MV-4-11 (cell line): ENCODE results near the gene RACGAP1.

ENCODE experiments used
- DNase-seq: peaks from one replicate; lab custom pipeline; 2025; lab: John Stamatoyannopoulos, UW

The RACGAP1 gene

DNA sequence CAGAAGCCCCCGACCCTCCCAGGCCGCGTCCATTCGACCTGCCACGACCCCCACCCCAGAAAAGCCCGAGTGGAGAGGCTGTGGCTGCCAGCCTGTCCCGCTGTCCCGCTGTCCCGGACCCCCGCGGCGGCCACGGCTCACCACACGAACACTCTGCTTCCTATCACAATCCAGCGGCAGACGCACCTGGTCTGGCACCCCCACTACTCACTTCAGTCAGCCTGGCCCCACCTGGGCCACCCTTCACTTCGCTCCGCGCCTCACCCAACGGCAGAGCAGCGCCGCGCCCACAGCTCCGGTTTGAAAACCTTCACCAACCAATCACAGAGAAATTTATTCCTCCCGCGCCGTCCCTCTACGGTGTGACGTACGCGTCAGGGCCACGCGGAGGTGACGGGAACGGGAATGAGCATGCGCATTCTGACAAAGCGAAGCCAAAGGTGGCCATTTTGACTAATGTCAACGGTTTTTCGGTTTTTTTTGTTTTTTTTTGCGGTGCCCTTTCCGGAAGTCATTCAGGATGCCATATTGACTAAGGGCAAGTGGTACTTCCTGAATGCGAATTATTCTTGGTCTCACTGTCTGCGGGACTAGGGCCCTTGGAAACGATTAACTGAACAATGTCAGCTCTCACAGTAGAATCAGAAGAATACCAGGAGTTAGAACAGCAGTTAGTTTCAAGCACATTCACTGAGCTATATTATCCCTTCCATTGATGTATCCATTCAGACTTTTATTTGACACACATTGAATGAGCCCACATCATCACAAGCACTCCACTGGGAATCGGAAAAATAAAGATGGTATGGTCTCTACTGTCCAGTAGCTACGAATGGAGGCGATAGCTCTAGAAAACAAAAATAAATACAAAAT, at the start of gene RACGAP1:
RACGAP1 (minus strand) TSS at position 308 of the 873 bp plus-strand sequence. CDS start 8,779 bp downstream, outside the sequence.
- DNase-seq: peak; percentile 99

- DNase-seq: no peak
Measured at GRCh38 chr12:50073712-50074111, 48.4 kb upstream of the RACGAP1 start.

DNA sequence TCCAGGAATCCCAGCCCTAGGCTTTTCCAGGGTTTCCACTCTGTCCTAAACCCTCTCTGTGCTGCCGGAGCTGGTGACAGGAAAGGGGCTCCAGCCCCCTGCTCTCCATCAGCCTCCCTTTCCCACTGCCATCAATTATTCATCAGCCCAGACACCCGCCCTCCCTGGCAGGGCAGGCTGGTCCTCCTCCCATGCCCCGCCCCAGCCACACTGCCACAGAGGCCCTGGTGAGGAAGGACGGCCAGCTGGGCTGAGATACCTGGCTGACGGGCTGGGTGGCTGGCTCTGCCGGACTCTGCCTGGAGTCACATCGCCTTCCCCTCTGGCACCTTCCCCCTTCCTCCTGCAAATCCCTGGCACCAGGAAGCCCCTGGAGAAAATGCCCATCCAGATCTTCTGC, 47.9 kb upstream of the RACGAP1 start:
- DNase-seq: no peak

DNA sequence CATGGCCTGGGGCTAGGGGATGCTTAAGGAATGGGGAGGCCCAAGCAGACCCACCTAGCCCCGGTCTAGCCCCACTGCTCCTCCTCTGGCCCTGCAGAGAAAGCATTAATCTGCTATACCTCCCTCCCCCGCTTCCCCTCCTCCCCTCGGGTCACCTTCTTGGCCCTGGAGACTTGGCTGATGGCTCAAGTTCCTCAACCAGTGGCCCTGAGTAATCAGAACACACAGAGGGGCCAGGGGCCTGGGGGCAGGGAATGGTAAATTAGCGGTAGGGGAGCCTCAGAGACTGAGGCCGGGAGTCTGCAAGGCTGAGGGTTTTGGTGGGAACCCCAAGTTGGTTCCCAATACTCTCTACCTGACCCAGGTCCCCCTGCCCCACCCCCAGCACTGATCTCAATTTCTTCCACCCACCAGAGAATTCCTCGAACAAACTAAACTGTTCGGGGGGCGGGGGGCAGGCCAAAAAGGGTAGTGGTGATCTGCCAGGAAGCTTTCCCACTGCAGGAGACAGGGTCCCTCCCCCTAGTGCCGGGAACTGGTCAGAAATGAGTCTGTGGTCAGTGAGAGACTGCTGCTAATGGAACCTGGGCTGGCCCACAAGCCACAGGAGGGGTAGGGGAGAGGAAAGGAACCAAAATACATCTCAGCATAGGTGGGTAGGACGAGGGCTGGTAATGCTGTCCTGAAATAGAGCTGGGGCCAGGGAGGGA, 47.1 kb upstream of the RACGAP1 start:
- no peak for DNase-seq

- peak; percentile 75 for DNase-seq
Measured at GRCh38 chr12:50070314-50071060, 45.2 kb upstream of the RACGAP1 start.

GRCh38 chr12:50069539-50069938, 44.2 kb upstream of the RACGAP1 start:
- DNase-seq: no peak

DNA sequence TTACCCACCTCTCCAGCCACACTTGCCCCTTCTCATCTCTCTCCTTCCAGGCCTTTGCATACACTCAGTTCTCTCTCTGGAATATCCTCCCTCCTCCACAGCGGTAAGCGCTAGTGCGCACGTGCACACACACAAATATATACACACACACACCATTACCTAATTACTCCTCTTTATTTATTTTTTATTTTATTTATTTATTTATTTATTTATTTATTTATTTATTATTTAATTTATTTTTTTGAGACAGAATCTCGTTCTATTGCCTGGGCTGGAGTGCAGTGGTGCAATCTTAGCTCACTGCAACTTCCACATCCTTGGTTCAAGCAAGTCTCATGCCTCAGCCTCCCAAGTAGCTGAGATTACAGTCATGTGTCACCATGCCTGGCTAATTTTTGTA, 43.8 kb upstream of the RACGAP1 start:
- no peak for DNase-seq

GRCh38 chr12:50066402-50066801, 41.1 kb upstream of the RACGAP1 start:
- peak; percentile 80 for DNase-seq

- no peak for DNase-seq
Measured at GRCh38 chr12:50065726-50066310, 40.5 kb upstream of the RACGAP1 start.

DNA sequence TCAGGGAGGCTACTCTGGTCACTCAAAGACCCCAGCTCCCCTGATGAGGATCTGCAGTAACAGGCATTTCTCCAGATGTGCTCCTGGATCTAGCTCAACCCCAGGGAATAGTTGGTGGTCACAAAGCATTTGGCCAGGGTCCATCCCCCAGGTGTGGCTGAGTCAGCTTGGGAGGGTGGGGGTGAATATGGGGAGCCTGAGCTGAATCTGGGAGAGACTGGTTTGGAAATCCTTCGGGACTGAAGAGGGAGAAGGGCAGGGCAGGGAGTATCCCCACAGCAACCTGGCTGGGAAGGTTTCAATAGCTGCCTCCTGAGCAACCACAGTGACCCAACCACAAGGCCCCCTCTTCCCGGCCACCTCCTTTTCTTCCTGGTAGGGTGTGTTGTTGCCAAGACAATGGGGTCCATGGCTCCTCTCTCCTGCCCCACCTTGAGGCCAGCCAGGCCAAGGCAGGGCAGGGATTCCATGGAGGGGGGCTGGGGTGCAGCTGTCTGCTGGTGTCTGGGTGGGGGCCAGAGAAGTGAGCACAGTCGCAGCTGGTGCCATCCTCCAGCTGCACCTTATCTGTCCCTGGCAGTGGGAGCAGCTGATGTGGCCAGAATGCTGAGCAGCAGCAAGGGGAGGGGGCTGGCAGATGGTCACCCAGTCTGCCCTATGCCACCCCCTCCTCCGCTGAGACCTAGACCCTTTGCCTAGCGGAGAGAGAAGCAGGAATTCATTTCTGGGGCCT, 37.6 kb upstream of the RACGAP1 start:
- DNase-seq: no peak

- DNase-seq: no peak
Measured at GRCh38 chr12:50061946-50062686, 36.8 kb upstream of the RACGAP1 start.

- peak; percentile 2 for DNase-seq
Measured at GRCh38 chr12:50061171-50061570, 35.9 kb upstream of the RACGAP1 start.

DNA sequence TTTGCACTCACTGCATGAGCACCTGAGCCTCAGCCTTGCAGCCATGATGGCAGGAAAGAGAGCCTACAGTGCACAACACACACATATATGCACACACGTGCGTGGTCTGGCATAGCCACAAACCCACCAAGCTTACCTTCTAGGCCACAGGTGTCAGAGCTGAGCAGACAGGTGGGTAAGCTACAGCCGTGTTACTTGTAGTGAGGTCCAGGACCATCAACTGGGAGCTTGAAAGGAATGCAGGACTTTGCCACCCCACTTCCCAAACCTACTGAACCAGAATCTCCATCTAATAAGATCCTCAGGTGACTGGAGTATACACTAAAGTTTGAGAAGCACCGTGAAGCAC, 34.8 kb upstream of the RACGAP1 start:
- DNase-seq: no peak

DNA sequence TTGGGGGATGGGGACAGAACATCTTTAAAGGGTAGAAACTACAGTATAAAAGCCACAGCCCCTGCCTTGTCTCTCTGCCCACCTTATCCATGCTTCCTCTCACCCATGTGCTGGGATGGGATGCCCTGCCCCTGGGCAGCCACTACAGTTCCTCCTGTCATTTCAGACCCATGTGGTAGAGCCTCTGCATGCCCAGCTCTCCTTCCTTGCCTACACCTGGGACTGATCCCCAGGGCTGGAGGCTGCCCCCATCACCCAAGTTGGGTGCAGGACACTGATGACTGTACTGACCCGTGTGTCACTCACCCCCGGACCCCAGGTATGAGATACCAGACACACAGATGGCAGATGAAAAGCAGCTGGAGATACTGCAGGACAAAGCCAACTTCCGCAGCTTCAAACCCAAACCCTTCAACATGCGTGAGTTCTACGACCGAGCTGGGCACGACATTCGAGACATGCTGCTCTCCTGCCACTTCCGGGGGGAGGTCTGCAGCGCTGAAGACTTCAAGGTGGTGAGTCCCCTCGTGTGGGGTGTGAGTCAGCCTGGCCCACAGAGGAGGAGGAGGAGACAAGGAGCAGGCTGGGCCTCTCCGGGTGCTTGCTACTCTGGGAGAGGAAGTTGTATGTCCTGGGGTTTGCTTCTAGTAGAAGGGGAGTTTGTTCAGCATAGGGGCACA, 34.3 kb upstream of the RACGAP1 start:
- peak; percentile 82 for DNase-seq

- no peak for DNase-seq
Measured at GRCh38 chr12:50058743-50059312, 33.5 kb upstream of the RACGAP1 start.

DNA sequence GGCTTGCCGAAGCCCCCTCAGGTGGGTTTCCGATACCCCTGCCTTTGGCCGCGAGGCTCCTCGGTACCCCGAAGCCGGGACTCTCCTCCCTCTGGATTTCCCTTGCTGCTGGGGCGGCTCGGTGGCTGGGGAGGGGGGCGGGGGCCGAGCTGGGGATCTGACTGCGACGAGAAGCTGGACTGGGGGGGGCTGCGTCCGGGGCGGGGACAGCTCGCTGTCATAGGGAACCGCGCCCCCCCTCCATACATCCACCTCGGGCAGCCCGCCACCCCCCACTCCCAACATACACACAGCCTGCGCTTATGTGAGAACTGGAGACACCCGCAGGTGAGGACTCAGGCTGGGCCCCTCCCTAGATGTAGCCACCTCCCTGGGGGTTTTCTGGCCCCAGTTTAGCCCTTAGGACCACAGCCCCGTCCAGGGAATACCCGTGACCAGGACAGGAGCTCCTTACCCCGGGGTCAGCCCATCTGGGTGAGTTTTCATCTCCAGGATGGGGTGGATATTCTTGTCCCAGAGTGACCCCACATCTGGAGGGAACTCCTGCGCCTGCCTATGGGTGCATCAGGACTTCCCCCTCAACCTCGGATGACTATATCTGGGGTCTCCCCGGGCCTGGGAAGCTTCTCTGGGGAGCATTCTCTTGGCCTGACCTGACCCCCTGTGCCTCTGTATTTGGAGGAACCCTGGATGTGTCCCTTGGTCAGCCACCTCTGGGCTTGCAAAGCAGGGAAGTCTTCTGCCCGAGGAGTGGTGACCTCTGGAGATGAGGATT, 32.8 kb upstream of the RACGAP1 start:
- no peak for DNase-seq

DNA sequence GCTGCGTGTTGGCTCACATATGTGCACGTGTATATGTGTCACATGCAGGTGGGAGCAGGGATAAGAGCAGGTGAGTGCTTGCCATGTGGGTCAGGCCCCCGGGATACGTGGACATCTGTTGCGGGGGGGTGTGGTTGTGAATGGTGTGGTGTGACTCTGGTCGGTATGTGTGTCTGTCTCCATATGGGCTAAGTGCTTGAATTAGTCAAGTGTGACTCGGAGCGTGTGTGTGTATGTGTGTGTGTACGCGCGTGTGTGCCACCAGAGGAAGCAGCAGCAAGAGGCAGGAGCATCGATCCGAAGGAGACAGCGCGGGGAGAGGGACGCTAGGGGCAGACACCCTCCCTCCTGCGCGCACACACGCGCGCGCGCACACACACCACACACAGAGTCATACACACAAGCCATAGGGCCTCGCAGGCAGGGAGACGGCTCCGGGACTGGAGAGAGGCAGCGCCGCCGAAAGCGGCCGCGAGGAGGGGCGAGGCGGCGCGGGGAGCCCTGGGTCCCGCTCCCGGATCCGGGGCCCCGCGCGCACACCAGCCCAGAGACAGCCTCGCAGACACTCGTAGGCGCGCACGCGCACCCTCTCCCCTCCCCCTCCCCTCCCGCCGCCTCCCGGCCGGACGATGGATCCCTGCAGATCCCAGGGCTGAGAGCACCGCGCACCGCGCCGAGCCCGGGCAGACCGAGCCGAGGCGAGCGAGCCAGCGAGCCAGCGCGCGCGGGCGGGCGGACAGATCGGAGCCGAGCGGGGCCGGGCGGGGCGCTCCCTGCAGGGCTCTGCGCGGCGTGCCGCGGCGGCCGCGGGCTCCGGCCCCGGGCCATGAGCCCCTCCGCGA, 31.9 kb upstream of the RACGAP1 start, which contains the start of gene ASIC1:
ASIC1 (plus strand) TSS at position 597 of the 842 bp plus-strand sequence. CDS start 1,171 bp downstream, outside the sequence.
- peak; percentile 49 for DNase-seq

DNA sequence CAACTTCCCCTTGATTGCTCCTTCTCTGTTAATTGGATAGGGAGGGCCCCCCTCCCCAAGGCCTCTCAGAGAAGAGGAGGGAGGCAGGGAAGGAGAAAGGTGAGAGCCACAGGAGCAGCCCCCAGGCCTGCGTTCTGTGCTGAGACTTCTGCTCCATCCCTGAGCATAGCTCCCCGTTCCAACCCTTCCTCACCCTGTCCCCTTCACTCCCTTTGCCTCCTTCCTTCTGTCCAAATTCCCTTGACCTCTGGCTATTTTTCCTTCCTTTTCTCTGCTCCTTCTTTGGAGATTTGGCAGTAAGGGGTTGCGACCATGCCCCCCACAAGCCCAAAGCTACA, 31.3 kb upstream of the RACGAP1 start:
- no peak for DNase-seq
